Measurements from ENCODE around the gene SLC23A1. TPM values are rescaled to one million over a fixed set of nuclear protein-coding genes. Genes with fewer than 3 reads are reported as not detected.

Gene SLC23A1
- total and polyA plus RNA-seq, 2 of the 13 experiments (the other 11 are each of a cell fraction or from before 2014, with no cell fraction given) = 6.0 to 6.6 TPM

- TF ChIP-seq BCL3 (CRISPR knock-in tag; IDR thresholded peaks at IDR 0.05) = peak; percentile 61; the same call in 1 of the 2 replicates
- TF ChIP-seq ZNF687 (CRISPR knock-in tag; IDR thresholded peaks at IDR 0.05) = peak; percentile 90
- peak; percentile 71 for TF ChIP-seq AGO1 (IDR thresholded peaks at IDR 0.05; ENCODE audit: low read depth, low read length, poor library complexity, severe bottlenecking)
- TF ChIP-seq, protein P1, sequence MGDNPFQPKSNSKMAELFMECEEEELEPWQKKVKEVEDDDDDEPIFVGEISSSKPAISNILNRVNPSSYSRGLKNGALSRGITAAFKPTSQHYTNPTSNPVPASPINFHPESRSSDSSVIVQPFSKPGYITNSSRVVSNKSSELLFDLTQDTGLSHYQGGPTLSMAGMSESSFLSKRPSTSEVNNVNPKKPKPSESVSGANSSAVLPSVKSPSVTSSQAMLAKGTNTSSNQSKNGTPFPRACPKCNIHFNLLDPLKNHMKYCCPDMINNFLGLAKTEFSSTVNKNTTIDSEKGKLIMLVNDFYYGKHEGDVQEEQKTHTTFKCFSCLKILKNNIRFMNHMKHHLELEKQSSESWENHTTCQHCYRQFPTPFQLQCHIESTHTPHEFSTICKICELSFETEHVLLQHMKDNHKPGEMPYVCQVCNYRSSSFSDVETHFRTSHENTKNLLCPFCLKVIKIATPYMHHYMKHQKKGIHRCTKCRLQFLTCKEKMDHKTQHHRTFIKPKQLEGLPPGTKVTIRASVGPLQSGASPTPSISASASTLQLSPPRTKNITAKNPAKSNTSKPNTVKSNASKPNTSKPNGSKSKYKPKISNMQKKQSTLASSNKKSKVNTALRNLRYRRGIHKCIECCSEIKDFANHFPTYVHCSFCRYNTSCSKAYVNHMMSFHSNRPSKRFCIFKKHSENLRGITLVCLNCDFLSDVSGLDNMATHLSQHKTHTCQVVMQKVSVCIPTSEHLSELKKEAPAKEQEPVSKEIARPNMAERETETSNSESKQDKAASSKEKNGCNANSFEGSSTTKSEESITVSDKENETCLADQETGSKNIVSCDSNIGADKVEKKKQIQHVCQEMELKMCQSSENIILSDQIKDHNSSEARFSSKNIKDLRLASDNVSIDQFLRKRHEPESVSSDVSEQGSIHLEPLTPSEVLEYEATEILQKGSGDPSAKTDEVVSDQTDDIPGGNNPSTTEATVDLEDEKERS (CRISPR knock-in tag; IDR thresholded peaks at IDR 0.05) = peak; percentile 93
- TF ChIP-seq ZNF781 (CRISPR knock-in tag; IDR thresholded peaks at IDR 0.05; ENCODE audit: borderline replicate concordance, not compliant biosample characterization) = peak; percentile 58
- TF ChIP-seq NFYB (CRISPR knock-in tag; IDR thresholded peaks at IDR 0.05) = peak; percentile 86
- peak; percentile 40 for TF ChIP-seq ARID5B (CRISPR knock-in tag; IDR thresholded peaks at IDR 0.05)
- TF ChIP-seq, protein P2, sequence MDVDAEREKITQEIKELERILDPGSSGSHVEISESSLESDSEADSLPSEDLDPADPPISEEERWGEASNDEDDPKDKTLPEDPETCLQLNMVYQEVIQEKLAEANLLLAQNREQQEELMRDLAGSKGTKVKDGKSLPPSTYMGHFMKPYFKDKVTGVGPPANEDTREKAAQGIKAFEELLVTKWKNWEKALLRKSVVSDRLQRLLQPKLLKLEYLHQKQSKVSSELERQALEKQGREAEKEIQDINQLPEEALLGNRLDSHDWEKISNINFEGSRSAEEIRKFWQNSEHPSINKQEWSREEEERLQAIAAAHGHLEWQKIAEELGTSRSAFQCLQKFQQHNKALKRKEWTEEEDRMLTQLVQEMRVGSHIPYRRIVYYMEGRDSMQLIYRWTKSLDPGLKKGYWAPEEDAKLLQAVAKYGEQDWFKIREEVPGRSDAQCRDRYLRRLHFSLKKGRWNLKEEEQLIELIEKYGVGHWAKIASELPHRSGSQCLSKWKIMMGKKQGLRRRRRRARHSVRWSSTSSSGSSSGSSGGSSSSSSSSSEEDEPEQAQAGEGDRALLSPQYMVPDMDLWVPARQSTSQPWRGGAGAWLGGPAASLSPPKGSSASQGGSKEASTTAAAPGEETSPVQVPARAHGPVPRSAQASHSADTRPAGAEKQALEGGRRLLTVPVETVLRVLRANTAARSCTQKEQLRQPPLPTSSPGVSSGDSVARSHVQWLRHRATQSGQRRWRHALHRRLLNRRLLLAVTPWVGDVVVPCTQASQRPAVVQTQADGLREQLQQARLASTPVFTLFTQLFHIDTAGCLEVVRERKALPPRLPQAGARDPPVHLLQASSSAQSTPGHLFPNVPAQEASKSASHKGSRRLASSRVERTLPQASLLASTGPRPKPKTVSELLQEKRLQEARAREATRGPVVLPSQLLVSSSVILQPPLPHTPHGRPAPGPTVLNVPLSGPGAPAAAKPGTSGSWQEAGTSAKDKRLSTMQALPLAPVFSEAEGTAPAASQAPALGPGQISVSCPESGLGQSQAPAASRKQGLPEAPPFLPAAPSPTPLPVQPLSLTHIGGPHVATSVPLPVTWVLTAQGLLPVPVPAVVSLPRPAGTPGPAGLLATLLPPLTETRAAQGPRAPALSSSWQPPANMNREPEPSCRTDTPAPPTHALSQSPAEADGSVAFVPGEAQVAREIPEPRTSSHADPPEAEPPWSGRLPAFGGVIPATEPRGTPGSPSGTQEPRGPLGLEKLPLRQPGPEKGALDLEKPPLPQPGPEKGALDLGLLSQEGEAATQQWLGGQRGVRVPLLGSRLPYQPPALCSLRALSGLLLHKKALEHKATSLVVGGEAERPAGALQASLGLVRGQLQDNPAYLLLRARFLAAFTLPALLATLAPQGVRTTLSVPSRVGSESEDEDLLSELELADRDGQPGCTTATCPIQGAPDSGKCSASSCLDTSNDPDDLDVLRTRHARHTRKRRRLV (CRISPR knock-in tag; IDR thresholded peaks at IDR 0.05) = no peak
- peak; percentile 60 for TF ChIP-seq SP2 (CRISPR knock-in tag; IDR thresholded peaks at IDR 0.05)
Measured at GRCh38 chr5:139403787-139404483, 20.8 kb upstream of the SLC23A1 start, which contains the start of gene SPATA24 (continued).

All from HepG2 (cell line).